Breast epithelium (tissue), 3 donors: Measurements from ENCODE around the gene PTPN3.

Experiments
- CTCF ChIP-seq, 3 donors: fragments of 450-650 bp; IDR thresholded peaks; one replicate each; pipeline ENCODE4 v1.5.1; 2016 to 2017; ENCODE audit warnings: antibody characterized with exemption in 3 of 3, mild to moderate bottlenecking in 3 of 3, moderate library complexity in 3 of 3
- POLR2A ChIP-seq: fragments of 450-650 bp; IDR thresholded peaks from one replicate; pipeline ENCODE4 v1.6.1; 2016; ENCODE audit warnings: antibody characterized with exemption, mild to moderate bottlenecking, moderate library complexity
- POLR2AphosphoS5 ChIP-seq, 3 donors: sonication (generic); formaldehyde crosslinking; IDR thresholded peaks; one replicate each; pipeline ENCODE4 v1.6.1; 2017; ENCODE audit warnings: antibody characterized with exemption in 3 of 3

GRCh38 chr9:109335929-109336328 lies 162.2 kb downstream of the PTPN3 start:
- TF ChIP-seq CTCF (IDR thresholded peaks at IDR 0.05) (no peak), POLR2AphosphoS5 (IDR thresholded peaks at IDR 0.05) (no peak), POLR2A (no peak)
